GM19351 (cell line): ENCODE results near the gene VWA2.

ENCODE experiments used
- ATAC-seq: cut with Tn5 transposase; IDR thresholded peaks from one replicate; pipeline ENCODE4 v1.9.1; 2021; ENCODE audit warnings: mild to moderate bottlenecking, moderate library complexity; ENCODE audit not compliant: unreplicated experiment

The VWA2 gene

GRCh38 chr10:114274616-114275453, 35.8 kb downstream of the VWA2 start:
- no peak for ATAC-seq

GRCh38 chr10:114276066-114276465, 37.0 kb downstream of the VWA2 start:
- no peak for ATAC-seq

GRCh38 chr10:114276671-114277070, 37.6 kb downstream of the VWA2 start:
- no peak for ATAC-seq

- no peak for ATAC-seq
Measured at GRCh38 chr10:114278140-114278883, 39.3 kb downstream of the VWA2 start.

- ATAC-seq = no peak
Measured at GRCh38 chr10:114278884-114279191, 39.8 kb downstream of the VWA2 start.

- ATAC-seq = no peak
Measured at GRCh38 chr10:114279289-114279688, 40.2 kb downstream of the VWA2 start.

GRCh38 chr10:114279901-114280644, 41.0 kb downstream of the VWA2 start:
- ATAC-seq = no peak

GRCh38 chr10:114281006-114281405, 42.0 kb downstream of the VWA2 start:
- ATAC-seq = no peak

GRCh38 chr10:114281461-114281860, 42.4 kb downstream of the VWA2 start:
- ATAC-seq = no peak

GRCh38 chr10:114282526-114282925, 43.5 kb downstream of the VWA2 start:
- no peak for ATAC-seq

GRCh38 chr10:114283091-114283490, 44.0 kb downstream of the VWA2 start:
- ATAC-seq = no peak

- ATAC-seq = no peak
Measured at GRCh38 chr10:114283535-114284234, 44.6 kb downstream of the VWA2 start.

GRCh38 chr10:114284346-114285071, 45.5 kb downstream of the VWA2 start:
- no peak for ATAC-seq

- no peak for ATAC-seq
Measured at GRCh38 chr10:114285961-114286441, 46.9 kb downstream of the VWA2 start.

- ATAC-seq = no peak
Measured at GRCh38 chr10:114286921-114287320, 47.9 kb downstream of the VWA2 start.

- no peak for ATAC-seq
Measured at GRCh38 chr10:114288424-114289095, 49.5 kb downstream of the VWA2 start.

GRCh38 chr10:114289096-114289436, 50.0 kb downstream of the VWA2 start:
- ATAC-seq = no peak

- no peak for ATAC-seq
Measured at GRCh38 chr10:114290038-114290437, 51.0 kb downstream of the VWA2 start.

GRCh38 chr10:114291076-114291475, 52.0 kb downstream of the VWA2 start:
- no peak for ATAC-seq

GRCh38 chr10:114291516-114291915, 52.5 kb downstream of the VWA2 start:
- ATAC-seq = no peak
